Duodenal mucosa (tissue), 2 donors: ENCODE data around the gene ZCCHC14.
"Not testable (repeated sequence)": the region's sequence is repeated elsewhere in the genome, so short reads cannot be mapped to it uniquely, and the experiment has no call there.

Experiments
- H3K27ac ChIP-seq: one replicate; pipeline ENCODE4 v1.7.0; 2013; ENCODE audit warnings: low read depth, low read length
- H3K27me3 ChIP-seq, 2 donors: one replicate each; pipeline ENCODE4 v1.7.0; 2013; ENCODE audit warnings: low read length in 2 of 2, control low read depth in 1 of 2; ENCODE audit not compliant: insufficient read depth in 2 of 2, control insufficient read depth in 1 of 2
- H3K36me3 ChIP-seq, 2 donors: one replicate each; pipeline ENCODE4 v1.7.0; 2013; ENCODE audit warnings: low read length in 2 of 2, control low read depth in 1 of 2; ENCODE audit not compliant: insufficient read depth in 2 of 2, control insufficient read depth in 1 of 2
- H3K4me1 ChIP-seq, 2 donors: one replicate each; pipeline ENCODE4 v1.7.0; 2013; ENCODE audit warnings: low read length in 2 of 2, control low read depth in 1 of 2; ENCODE audit not compliant: insufficient read depth in 2 of 2, control insufficient read depth in 1 of 2
- H3K4me3 ChIP-seq, 2 donors: one replicate each; pipeline ENCODE4 v1.7.0; 2013; ENCODE audit warnings: low read length in 2 of 2, low read depth in 1 of 2
- H3K9ac ChIP-seq, 2 donors: one replicate each; pipeline ENCODE4 v1.7.0; 2013; ENCODE audit warnings: low read length in 2 of 2, low read depth in 1 of 2
- H3K9me3 ChIP-seq, 2 donors: one replicate each; pipeline ENCODE4 v1.7.0; 2013; ENCODE audit warnings: low read length in 2 of 2, control low read depth in 1 of 2; ENCODE audit not compliant: control insufficient read depth in 1 of 2

ZCCHC14 gene

DNA sequence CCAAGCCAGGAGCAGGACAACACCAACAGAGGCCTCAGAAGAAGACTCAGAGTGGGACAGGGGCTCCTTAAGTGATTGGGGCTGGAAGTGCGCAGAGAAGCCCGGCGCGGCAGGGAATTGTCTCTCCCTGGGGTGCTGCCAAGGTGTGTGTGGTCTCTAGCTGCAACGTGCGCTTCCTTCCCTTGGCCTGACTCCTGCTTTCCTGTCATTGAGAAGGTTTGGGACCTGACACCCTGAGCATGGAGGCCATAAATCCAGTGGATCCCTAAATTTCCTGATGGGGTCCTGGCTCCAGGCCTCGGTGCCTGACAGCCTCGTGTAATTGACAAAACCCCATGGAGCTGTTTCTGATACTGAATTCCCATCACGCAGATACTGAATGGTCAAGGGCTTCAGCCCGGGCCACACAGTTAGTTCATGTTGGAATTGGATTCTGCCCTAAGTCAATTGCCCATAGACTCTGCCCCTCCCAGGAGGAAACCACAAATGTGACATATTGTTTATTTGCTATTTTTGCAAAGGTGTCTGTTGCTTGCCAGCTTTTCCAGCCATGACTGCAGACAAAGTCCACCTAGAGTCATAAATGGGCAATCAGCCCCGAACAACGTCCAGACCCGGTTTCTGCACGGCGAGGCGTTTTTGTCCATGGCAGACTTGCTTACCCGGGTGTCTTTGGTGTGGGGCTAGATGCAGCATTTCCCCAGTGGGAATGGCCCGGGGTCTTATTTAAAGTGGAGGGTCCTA, 4.4 kb upstream of the ZCCHC14 start:
- peaks cover 11 to 30% of the 10 kb centered on the region in 2 donors for H3K4me1 ChIP-seq
- H3K9me3 ChIP-seq, H3K4me3 ChIP-seq, H3K36me3 ChIP-seq, H3K27me3 ChIP-seq: not testable (repeated sequence)
- H3K9ac ChIP-seq: peak overlapping the region; percentile 22 to 51
- peak overlapping the region; percentile 58 for H3K27ac ChIP-seq

DNA sequence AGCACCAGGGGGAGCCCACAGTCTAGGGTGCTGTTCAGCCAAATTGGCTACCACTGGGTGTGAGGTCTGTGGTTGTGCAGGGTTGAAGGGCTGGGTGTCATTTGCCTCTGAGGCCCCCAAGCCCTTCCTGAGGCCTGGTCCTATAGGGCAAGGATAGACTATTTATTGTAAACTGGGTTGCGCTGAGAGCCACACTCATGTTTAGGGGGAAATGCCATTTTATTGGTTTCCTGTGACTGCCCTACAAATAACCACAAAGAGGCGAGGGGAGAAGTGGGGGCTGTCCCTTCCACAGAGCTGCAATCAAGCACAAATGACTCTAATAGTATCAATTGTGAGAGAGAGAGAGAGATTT, 3.6 kb upstream of the ZCCHC14 start:
- no peak overlapping the region for H3K4me3 ChIP-seq
- peak overlapping the region; percentile 22 to 38 for H3K9ac ChIP-seq
- H3K4me1 ChIP-seq: peaks cover 11 to 30% of the 10 kb centered on the region in 2 donors
- no peaks in the 10 kb centered on the region for H3K36me3 ChIP-seq
- H3K27ac ChIP-seq: no peak overlapping the region
- no peaks in the 10 kb centered on the region for H3K27me3 ChIP-seq
- no peaks in the 10 kb centered on the region for H3K9me3 ChIP-seq

DNA sequence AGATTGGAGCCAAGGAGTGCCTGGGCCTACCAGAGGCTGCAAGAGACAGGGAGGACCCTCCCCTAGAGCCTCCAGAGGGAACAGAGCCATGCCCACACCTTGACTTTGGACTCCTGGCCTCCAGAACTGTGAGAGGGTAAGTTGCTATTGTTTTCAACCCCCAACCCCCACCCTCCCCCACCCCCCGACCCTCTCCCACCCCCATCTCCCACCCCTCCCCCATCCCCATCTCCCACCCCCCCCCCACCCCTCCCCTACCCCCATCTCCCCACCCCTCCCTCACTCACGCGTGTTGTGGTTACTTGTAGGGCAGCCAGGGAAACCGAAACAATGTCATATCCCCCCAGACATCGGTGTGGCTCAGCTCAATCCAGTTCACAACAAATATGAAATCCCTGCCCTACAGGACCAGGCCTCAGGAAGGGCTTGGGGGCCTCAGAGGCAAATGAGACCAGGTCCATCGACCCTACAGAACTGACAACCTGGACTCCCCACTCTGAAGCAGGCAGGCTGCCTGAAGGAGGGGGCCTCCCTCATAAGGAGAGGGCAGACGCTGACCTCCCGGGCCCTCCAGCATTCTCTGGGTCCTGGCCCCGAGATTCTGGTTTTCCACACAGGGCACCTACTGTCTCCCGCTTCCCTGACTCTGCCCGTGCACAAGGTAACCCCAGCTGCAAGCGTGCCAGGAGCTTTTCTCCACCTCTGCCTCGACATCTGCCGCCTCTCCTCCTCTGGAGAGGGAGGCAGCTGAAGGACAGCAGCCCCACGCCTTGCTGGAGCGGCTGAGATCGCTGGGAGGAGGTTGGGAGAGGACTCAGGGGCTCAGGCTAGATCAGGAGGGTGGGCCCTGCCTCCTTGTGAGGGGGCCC, 3.0 kb upstream of the ZCCHC14 start:
- Histone ChIP-seq H3K4me1 (peaks cover 11 to 35% of the 10 kb centered on the region in 2 donors), H3K27me3 (no peaks in the 10 kb centered on the region), H3K36me3 (no peaks in the 10 kb centered on the region), H3K9me3 (no peaks in the 10 kb centered on the region), H3K9ac (peak overlapping the region; percentile 22 to 38), H3K4me3 (no peak overlapping the region), H3K27ac (no peak overlapping the region)

DNA sequence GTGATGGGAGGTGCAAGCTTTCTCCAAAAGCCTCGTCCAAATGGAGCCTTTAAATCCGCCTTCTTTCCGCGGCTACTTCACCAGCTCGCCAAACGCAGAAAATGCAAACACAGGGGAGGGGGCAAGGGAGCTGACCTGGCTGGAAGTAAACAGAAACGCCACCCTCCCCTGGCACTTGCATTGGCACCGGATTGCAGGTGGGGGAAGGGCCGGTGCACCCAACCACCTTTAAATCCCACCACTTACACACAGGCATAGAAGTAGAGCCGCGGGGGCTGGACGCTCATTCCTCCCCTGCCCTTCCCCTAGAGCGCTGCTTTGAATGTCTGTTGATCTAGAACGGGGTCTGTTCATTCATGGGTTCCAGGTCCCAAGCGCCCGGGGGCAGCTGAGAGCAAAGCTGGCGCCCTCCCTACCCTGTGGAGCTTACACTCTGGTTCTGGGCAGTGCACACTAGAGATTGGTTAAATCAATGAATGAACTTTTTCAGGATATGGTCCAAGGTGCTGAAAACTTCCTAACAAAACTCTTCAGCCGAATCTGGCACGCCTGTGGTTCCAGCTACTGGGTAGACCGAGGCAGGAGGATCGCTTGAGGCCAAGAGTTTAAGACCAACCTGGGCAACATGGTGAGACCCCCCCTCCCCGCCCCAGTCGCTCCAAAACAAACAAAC, 920 bp upstream of the ZCCHC14 start:
- no peak overlapping the region for H3K27ac ChIP-seq
- no peaks in the 10 kb centered on the region for H3K36me3 ChIP-seq
- H3K9me3 ChIP-seq: no peaks in the 10 kb centered on the region
- H3K27me3 ChIP-seq: no peaks in the 10 kb centered on the region
- peak overlapping the region; percentile 61 to 63 for H3K4me3 ChIP-seq
- H3K9ac ChIP-seq: peak overlapping the region; percentile 6 to 33
- peaks cover 19 to 54% of the 10 kb centered on the region in 2 donors for H3K4me1 ChIP-seq

DNA sequence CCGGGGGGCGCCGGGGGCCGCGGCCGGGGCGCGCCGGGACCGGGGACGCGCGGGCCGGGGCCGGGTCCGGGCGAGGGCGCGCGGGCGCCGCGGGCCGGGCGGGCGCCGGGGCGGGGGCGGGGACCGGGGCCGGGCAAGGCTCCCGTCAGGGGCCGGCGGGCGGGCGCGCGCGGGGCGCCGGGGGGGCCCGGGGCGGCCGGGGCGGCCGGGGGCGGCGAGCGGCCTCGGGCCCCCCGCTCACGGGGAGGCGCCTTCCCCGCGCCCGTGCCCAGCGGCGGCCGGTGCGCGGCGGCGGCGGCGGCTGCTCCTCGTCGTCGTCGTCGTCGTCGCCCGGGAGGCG, 563 bp downstream of the ZCCHC14 start:
- no peak overlapping the region for H3K4me3 ChIP-seq
- no peaks in the 10 kb centered on the region for H3K27me3 ChIP-seq
- no peak overlapping the region for H3K27ac ChIP-seq
- no peak overlapping the region for H3K9ac ChIP-seq
- no peaks in the 10 kb centered on the region for H3K9me3 ChIP-seq
- peaks cover 19 to 53% of the 10 kb centered on the region in 2 donors for H3K4me1 ChIP-seq
- H3K36me3 ChIP-seq: no peaks in the 10 kb centered on the region

DNA sequence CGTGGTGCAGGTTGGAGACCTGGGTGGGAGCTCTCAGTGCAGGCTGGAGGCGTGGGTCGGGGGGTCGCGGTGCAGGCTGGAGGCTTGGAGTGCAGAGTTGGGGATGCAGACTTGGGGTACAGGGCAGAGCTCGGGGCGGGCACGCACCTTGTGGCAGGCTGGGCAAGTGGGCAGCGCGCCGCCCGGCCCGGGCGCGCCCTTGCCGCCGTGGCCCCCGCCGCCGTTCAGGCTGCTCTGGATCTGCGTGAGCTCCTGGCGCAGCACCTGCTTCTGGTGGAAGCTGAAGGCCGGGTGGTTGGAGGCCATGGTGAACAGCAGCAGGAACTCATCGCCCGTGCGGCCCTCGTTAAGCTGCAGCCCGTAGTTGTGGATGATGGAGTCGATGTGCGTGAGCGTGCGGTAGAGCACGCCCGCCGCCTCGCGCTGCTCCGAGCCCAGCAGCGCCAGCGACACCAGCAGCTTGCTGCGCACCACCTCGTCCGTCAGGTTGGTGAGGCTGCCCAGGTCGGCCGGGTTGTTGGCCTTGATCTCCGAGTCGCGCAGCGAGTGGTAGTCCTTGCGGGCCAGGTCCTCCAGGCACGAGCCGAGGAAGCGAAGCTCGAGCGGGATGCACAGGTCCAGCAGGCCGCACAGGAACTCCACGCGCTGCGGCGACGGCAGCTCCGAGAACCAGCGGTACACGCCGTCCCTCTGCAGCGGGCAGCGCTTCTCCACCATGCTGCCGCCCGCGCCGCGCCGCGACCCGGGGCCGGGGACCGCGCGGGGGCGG, 1.1 kb downstream of the ZCCHC14 start:
- no peaks in the 10 kb centered on the region for H3K36me3 ChIP-seq
- peak overlapping the region; percentile 66 to 70 for H3K4me3 ChIP-seq
- H3K27ac ChIP-seq: peak overlapping the region; percentile 10
- peaks cover 19 to 54% of the 10 kb centered on the region in 2 donors for H3K4me1 ChIP-seq
- H3K27me3 ChIP-seq: no peaks in the 10 kb centered on the region
- H3K9me3 ChIP-seq: no peaks in the 10 kb centered on the region
- peak overlapping the region; percentile 32 to 70 for H3K9ac ChIP-seq

DNA sequence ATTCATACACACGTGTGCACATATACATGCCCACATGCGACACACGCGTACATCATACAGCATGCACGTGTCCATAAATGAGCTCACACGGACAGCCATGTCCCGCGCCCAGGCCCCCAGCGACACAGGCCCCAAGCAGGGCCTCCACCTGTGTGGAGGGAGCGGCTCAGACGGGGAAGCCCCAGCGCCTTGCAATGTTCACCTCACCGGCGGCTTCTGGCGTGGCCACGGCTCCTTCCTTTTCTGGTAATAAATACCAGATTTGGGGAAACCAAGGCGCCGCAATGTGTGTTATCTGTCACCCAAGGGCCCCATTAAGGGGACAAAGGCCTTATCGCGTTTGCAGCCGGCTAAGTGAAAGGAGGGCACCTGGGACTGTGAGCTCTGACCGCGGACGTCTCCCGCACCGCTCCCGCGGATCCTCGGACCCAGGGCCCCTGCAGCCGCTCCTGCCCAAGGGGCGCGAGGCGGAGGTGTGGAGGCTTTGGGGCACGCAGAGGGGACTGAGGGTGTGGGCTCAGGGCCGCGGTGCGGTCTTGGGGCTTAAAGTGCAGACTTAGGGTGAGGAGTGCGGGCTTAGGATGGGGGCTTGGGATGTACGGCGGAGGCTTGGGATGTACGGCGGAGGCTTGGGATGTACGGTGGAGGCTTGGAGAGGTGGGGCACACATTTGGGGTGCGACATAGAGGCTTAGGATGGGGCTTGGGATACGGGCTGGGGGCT, 1.9 kb downstream of the ZCCHC14 start:
- Histone ChIP-seq H3K4me3 (peak overlapping the region; percentile 66 to 70), H3K4me1 (peaks cover 14 to 54% of the 10 kb centered on the region in 2 donors), H3K9ac (peak overlapping the region; percentile 32 to 70)
- H3K27me3 ChIP-seq, H3K36me3 ChIP-seq, H3K9me3 ChIP-seq, H3K27ac ChIP-seq: not testable (repeated sequence)

DNA sequence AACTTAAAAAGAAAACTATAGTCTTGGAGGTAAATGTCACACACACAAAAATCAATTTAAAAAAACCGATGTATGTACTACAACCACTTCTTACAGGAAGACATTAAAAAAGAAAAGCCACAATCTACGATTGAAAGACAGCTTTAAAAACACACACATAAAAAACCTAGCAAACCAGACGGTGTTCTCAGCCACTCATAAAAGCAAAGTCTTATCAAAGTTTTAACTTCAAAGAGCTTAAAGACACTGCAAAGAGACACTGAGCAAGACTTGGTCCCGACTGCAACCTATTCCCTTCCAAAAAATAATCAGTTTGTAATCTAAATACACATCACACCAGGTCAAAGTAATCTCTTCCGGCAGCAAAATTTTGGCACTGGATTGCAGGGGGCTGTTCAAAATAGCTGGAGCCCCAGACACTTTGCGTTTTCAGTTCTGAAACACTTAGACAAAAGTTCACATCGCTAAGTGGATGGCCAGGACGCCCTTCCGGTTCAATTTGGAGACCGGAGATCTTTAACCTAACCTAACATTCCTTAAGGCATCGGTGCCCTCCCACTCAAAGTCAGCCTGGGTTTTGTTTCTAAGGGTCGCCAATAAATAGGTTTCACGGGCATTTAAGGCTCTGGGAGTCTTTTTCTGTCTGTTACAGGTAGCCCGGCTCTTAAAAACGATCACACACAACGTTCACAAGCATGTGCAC, 2.6 kb downstream of the ZCCHC14 start:
- Histone ChIP-seq H3K27ac (no peak overlapping the region), H3K9me3 (no peaks in the 10 kb centered on the region), H3K4me1 (peaks cover 14 to 53% of the 10 kb centered on the region in 2 donors), H3K4me3 (peak overlapping the region; percentile 66 to 70), H3K9ac (peak overlapping the region; percentile 32 to 70), H3K36me3 (no peaks in the 10 kb centered on the region), H3K27me3 (no peaks in the 10 kb centered on the region)
